GM12878 (cell line): ENCODE data around the gene AKAP13. TPM values are rescaled to one million over a fixed set of nuclear protein-coding genes. Genes with fewer than 3 reads are reported as not detected.

Experiments used
- ATAC-seq: fragments of 200-7000 bp; cut with Tn5 transposase; 3 replicates; pipeline ENCODE4 v1.9.1; 2020; ENCODE audit warnings: mild to moderate bottlenecking, moderate library complexity
- BruUV-seq: library from RNA; stranded (reverse); fragments of 400-500 nt; replicated peaks from 2 replicates; lab custom pipeline; 2021; lab: Mats Ljungman, UMichigan
- CTCF ChIA-PET: fragments of 300-600 bp; sonication (Branson Sonifier 250); formaldehyde crosslinking; extraction: SDS; loops from one replicate; lab custom pipeline; 2021; ENCODE audit warnings: inconsistent platforms; lab: Yijun Ruan, JAX
- POLR2A ChIA-PET: fragments of 350-600 bp; formaldehyde crosslinking; extraction: SDS; loops from one replicate; lab custom pipeline; 2021; ENCODE audit warnings: inconsistent platforms; lab: Charles Lee
- RAD21 ChIA-PET: fragments of 300-600 bp; sonication (Branson Sonifier 250); formaldehyde crosslinking; loops from one replicate; lab custom pipeline; 2023; ENCODE audit warnings: antibody characterized with exemption; ENCODE audit not compliant: unreplicated experiment; lab: Charles Lee
- SMC1A ChIA-PET: fragments of 300-600 bp; sonication (Branson Sonifier 250); formaldehyde crosslinking; loops from one replicate; lab custom pipeline; 2023; ENCODE audit not compliant: unreplicated experiment, uncharacterized antibody; lab: Charles Lee
- DNase-seq: peaks from one replicate; pipeline ENCODE4 v3.0.0-alpha.2; 2011; ENCODE audit warnings: low read depth, low spot score
- FAIRE-seq: peaks from 3 replicates; lab custom pipeline; 2011; peaks lifted over from hg19 to GRCh38; lab: Jason Lieb, UNC
- H2AFZ ChIP-seq: 2 replicates; pipeline ENCODE4 v1.6.0; 2011; ENCODE audit warnings: low read depth, low read length, control low read depth; ENCODE audit not compliant: control insufficient read depth
- H3K27ac ChIP-seq: 2 replicates; pipeline ENCODE4 v1.5.1; 2011; ENCODE audit warnings: control low read depth; ENCODE audit not compliant: control insufficient read depth, insufficient read depth
- H3K27me3 ChIP-seq, 2 experiments: replicated peaks in 1 of 2; 2 replicates each; pipeline versions ENCODE4 v1.6.0 to v1.6.1; 2011; ENCODE audit warnings: low read length in 1 of 2; ENCODE audit not compliant: control insufficient read depth in 2 of 2, insufficient read depth in 2 of 2
- H3K36me3 ChIP-seq, 2 experiments: 2 replicates each; pipeline ENCODE4 v1.5.1; 2011; ENCODE audit warnings: low read length in 1 of 2; ENCODE audit not compliant: control insufficient read depth in 2 of 2, insufficient read depth in 2 of 2
- H3K4me1 ChIP-seq: 2 replicates; pipeline ENCODE4 v1.6.1; 2011; ENCODE audit warnings: mild to moderate bottlenecking, low read length, moderate library complexity, mixed read lengths; ENCODE audit not compliant: control insufficient read depth, insufficient read depth
- H3K4me2 ChIP-seq: 2 replicates; pipeline ENCODE4 v1.6.0; 2011; ENCODE audit warnings: control low read depth; ENCODE audit not compliant: control insufficient read depth, insufficient read depth
- H3K4me3 ChIP-seq: fragments of 200-600 bp; sonication (generic); 2 replicates; pipeline ENCODE4 v1.5.1; 2016
- H3K79me2 ChIP-seq: 2 replicates; pipeline ENCODE4 v1.6.0; 2011; ENCODE audit warnings: low read length; ENCODE audit not compliant: control insufficient read depth, insufficient read depth
- H3K9ac ChIP-seq: 2 replicates; pipeline ENCODE4 v1.8.0; 2011; ENCODE audit warnings: low read length, control low read depth, mixed read lengths; ENCODE audit not compliant: control insufficient read depth, insufficient read depth
- H3K9me3 ChIP-seq: replicated peaks from 3 replicates; pipeline ENCODE4 v1.5.1; 2011; ENCODE audit warnings: mild to moderate bottlenecking, low read length; ENCODE audit not compliant: control insufficient read depth, insufficient read depth
- H4K20me1 ChIP-seq: 2 replicates; pipeline ENCODE4 v1.6.0; 2011; ENCODE audit not compliant: control insufficient read depth, insufficient read depth
- CHD2 ChIP-seq: IDR thresholded peaks from 2 replicates; pipeline ENCODE4 v1.6.1; 2011; ENCODE audit warnings: low read depth, low read length, improper control_type of control experiment, borderline replicate concordance
- CREM ChIP-seq: IDR thresholded peaks from 2 replicates; pipeline ENCODE4 v1.6.1; 2014; ENCODE audit warnings: antibody characterized with exemption, low read depth
- EP300 ChIP-seq, 2 experiments: fragments of 150-350 bp in 1 of 2; IDR thresholded peaks; 2 replicates each; pipeline ENCODE4 v1.6.1; 2011 to 2012; ENCODE audit warnings: low read depth in 2 of 2, low read length in 2 of 2, borderline replicate concordance in 1 of 2, improper control_type of control experiment in 1 of 2, inconsistent platforms in 1 of 2; ENCODE audit not compliant: control insufficient read depth in 1 of 2
- ETV6 ChIP-seq, 2 experiments: fragments of 450-650 bp in 1 of 2; IDR thresholded peaks in 1 of 2; conservative IDR thresholded peaks in 1 of 2; 2 replicates each; pipeline ENCODE4 v1.6.1; 2014; ENCODE audit warnings: antibody characterized with exemption in 1 of 2, borderline replicate concordance in 1 of 2, low read depth in 1 of 2, mild to moderate bottlenecking in 1 of 2, moderate library complexity in 1 of 2
- MTA3 ChIP-seq: IDR thresholded peaks from 2 replicates; pipeline ENCODE4 v1.6.1; 2012; ENCODE audit warnings: low read length, inconsistent platforms, borderline replicate concordance
- RUNX3 ChIP-seq: IDR thresholded peaks from 2 replicates; pipeline ENCODE4 v1.6.1; 2012; ENCODE audit warnings: low read length, inconsistent platforms
- WGBS: methylation state at CpG from one replicate; pipeline ENCODE4 v1.1.6; 2016; ENCODE audit warnings: low lambda C conversion rate; ENCODE audit not compliant: insufficient replicate concordance, insufficient coverage; ENCODE audit errors: missing lambda C conversion rate; 5-methylcytosine and 5-hydroxymethylcytosine counted together
- in situ Hi-C: fragments of 300-500 bp; cut with MboI; formaldehyde crosslinking; loops from 9 replicates; pipeline ENCODE4 v1.14.3; 2018; ENCODE audit warnings: mixed read lengths
- intact Hi-C: fragments of 100-400 bp; cut with micrococcal nuclease; formaldehyde crosslinking; loops from one replicate; pipeline ENCODE4 v1.14.2; 2022; ENCODE audit not compliant: unreplicated experiment
- polyA plus RNA-seq, 11 experiments: library from polyadenylated mRNA; depleted of rRNA in 4 of 11; unstranded in 6 of 11; stranded (reverse) in 5 of 11; fragments of >200 nt; fragmentation: Nextera tagmentation in 4 of 11; fragmentation: Illumina TruSeq in 1 of 11; extraction: Ambion mirVana in 4 of 11; extraction: Trizol in 1 of 11; gene quantifications; 1 replicate in 1 of 11; 2 replicates in 10 of 11; pipeline versions ENCODE4 v1.2.1 to v1.2.3, GENCODE V29; 2011 to 2016; ENCODE audit warnings: inconsistent platforms in 2 of 11, missing spikeins in 2 of 11, low read depth in 1 of 11
- total RNA-seq, 4 experiments: library from RNA; depleted of rRNA in 3 of 4; stranded (reverse); fragments of >200 nt in 3 of 4; fragmentation: Illumina TruSeq in 1 of 4; extraction: Trizol in 1 of 4; gene quantifications; 2 replicates each; pipeline versions ENCODE4 v1.2.1 to v1.2.3, GENCODE V29; 2013 to 2021
- TF ChIP-seq, protein P1 (sequence below): fragments of 450-650 bp; IDR thresholded peaks from 2 replicates; pipeline ENCODE4 v1.6.1; 2017; ENCODE audit warnings: mild to moderate bottlenecking, moderate library complexity
- TF ChIP-seq, protein P2 (sequence below): IDR thresholded peaks from 2 replicates; pipeline ENCODE4 v1.6.1; 2012; ENCODE audit warnings: low read length, inconsistent platforms
- TF ChIP-seq, protein P3 (sequence below): fragments of 450-650 bp; IDR thresholded peaks from 2 replicates; pipeline ENCODE4 v1.6.1; 2017; ENCODE audit warnings: mild to moderate bottlenecking, moderate library complexity

The AKAP13 gene
- total and polyA plus RNA-seq, 10 of the 15 experiments (the other 5 are each of a cell fraction or from before 2014, with no cell fraction given), result 14.4 to 74.9 (median 55.1) TPM

DNA sequence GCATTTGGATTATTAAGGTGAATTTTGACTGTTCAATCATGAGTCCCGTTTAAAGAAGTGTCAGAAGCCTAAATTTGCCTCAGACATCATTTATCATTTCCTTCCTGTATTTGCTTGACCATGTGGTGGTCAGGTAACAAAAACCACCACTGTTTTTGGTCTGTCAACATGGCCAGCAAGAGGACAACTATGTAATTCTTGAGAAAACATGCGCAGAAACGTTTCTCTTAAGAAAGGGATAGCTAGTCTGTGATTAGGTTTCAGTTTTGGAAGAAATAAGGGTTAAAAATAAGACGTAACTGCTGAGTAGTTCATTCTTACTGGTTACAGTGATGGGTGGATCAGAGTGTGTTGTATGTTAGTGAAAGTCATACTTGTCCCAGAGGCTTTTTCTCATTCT is 204.5 kb downstream of the AKAP13 start:
- Histone ChIP-seq H3K4me2 (peak overlapping the region; percentile 90), H3K4me1 (peaks cover 63% of the 10 kb centered on the region), H4K20me1 (no peaks in the 10 kb centered on the region), H3K27ac (peak overlapping the region; percentile 82), H3K9me3 (no peaks in the 10 kb centered on the region), H3K36me3 (peaks cover 6 to 29% of the 10 kb centered on the region in 2 experiments), H3K27me3 (no peaks in the 10 kb centered on the region), H3K4me3 (peak overlapping the region; percentile 22; the same call in 1 of the 2 replicates), H2AFZ (no peak overlapping the region), H3K9ac (no peak overlapping the region), H3K79me2 (peaks cover 30% of the 10 kb centered on the region)
- SMC1A ChIA-PET, result interaction anchor here (0.6 to 2.5 kb wide), 17 partner anchors 9 to 288 kb away, joined by 3 to 8 read pairs (median 3); no protein-coding TSS in a partner anchor
- 1% methylated on average over 4 of the region's 4 CpGs for WGBS
- intact Hi-C loops, result loop anchor here (1.0 to 5.0 kb wide), 4 partner anchors 96 to 288 kb away; no protein-coding TSS in a partner anchor
- RAD21 ChIA-PET, result interaction anchor here (1.1 to 2.1 kb wide), 6 partner anchors 40 to 109 kb away, joined by 3 to 8 read pairs (median 4); no protein-coding TSS in a partner anchor
- TF ChIP-seq CHD2, result no peak
- TF ChIP-seq EP300 (IDR thresholded peaks at IDR 0.05; ENCODE audit: borderline replicate concordance in 1 of 2, control insufficient read depth in 1 of 2, low read depth in 2 of 2, low read length in 2 of 2), result peak in 1 of 2 experiments; percentile 47; a peak in 1 of 4 replicates
- 0 out of 4 replicates have a peak, but pooled peaks of 1 of the 2 experiments have one; percentile 32 for TF ChIP-seq ETV6 (conservative IDR thresholded peaks at IDR 0.05 in 1 of 2, IDR thresholded peaks at IDR 0.05 in 1 of 2; ENCODE audit: borderline replicate concordance in 1 of 2, low read depth in 1 of 2)
- TF ChIP-seq, protein P1, sequence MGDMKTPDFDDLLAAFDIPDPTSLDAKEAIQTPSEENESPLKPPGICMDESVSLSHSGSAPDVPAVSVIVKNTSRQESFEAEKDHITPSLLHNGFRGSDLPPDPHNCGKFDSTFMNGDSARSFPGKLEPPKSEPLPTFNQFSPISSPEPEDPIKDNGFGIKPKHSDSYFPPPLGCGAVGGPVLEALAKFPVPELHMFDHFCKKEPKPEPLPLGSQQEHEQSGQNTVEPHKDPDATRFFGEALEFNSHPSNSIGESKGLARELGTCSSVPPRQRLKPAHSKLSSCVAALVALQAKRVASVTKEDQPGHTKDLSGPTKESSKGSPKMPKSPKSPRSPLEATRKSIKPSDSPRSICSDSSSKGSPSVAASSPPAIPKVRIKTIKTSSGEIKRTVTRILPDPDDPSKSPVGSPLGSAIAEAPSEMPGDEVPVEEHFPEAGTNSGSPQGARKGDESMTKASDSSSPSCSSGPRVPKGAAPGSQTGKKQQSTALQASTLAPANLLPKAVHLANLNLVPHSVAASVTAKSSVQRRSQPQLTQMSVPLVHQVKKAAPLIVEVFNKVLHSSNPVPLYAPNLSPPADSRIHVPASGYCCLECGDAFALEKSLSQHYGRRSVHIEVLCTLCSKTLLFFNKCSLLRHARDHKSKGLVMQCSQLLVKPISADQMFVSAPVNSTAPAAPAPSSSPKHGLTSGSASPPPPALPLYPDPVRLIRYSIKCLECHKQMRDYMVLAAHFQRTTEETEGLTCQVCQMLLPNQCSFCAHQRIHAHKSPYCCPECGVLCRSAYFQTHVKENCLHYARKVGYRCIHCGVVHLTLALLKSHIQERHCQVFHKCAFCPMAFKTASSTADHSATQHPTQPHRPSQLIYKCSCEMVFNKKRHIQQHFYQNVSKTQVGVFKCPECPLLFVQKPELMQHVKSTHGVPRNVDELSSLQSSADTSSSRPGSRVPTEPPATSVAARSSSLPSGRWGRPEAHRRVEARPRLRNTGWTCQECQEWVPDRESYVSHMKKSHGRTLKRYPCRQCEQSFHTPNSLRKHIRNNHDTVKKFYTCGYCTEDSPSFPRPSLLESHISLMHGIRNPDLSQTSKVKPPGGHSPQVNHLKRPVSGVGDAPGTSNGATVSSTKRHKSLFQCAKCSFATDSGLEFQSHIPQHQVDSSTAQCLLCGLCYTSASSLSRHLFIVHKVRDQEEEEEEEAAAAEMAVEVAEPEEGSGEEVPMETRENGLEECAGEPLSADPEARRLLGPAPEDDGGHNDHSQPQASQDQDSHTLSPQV, result 0 out of 2 replicates have a peak, but pooled peaks have one; percentile 55
- TF ChIP-seq CREM, result peak; percentile 35; the same call in 1 of the 2 replicates
- TF ChIP-seq, protein P2, sequence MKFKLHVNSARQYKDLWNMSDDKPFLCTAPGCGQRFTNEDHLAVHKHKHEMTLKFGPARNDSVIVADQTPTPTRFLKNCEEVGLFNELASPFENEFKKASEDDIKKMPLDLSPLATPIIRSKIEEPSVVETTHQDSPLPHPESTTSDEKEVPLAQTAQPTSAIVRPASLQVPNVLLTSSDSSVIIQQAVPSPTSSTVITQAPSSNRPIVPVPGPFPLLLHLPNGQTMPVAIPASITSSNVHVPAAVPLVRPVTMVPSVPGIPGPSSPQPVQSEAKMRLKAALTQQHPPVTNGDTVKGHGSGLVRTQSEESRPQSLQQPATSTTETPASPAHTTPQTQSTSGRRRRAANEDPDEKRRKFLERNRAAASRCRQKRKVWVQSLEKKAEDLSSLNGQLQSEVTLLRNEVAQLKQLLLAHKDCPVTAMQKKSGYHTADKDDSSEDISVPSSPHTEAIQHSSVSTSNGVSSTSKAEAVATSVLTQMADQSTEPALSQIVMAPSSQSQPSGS, result 0 out of 2 replicates have a peak, but pooled peaks have one; percentile 27
- TF ChIP-seq MTA3, result no peak
- TF ChIP-seq RUNX3, result peak; percentile 72; the same call in 1 of the 2 replicates
- TF ChIP-seq, protein P3, sequence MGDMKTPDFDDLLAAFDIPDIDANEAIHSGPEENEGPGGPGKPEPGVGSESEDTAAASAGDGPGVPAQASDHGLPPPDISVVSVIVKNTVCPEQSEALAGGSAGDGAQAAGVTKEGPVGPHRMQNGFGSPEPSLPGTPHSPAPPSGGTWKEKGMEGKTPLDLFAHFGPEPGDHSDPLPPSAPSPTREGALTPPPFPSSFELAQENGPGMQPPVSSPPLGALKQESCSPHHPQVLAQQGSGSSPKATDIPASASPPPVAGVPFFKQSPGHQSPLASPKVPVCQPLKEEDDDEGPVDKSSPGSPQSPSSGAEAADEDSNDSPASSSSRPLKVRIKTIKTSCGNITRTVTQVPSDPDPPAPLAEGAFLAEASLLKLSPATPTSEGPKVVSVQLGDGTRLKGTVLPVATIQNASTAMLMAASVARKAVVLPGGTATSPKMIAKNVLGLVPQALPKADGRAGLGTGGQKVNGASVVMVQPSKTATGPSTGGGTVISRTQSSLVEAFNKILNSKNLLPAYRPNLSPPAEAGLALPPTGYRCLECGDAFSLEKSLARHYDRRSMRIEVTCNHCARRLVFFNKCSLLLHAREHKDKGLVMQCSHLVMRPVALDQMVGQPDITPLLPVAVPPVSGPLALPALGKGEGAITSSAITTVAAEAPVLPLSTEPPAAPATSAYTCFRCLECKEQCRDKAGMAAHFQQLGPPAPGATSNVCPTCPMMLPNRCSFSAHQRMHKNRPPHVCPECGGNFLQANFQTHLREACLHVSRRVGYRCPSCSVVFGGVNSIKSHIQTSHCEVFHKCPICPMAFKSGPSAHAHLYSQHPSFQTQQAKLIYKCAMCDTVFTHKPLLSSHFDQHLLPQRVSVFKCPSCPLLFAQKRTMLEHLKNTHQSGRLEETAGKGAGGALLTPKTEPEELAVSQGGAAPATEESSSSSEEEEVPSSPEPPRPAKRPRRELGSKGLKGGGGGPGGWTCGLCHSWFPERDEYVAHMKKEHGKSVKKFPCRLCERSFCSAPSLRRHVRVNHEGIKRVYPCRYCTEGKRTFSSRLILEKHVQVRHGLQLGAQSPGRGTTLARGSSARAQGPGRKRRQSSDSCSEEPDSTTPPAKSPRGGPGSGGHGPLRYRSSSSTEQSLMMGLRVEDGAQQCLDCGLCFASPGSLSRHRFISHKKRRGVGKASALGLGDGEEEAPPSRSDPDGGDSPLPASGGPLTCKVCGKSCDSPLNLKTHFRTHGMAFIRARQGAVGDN, result 0 out of 2 replicates have a peak, but pooled peaks have one; percentile 44
- CTCF ChIA-PET, result interaction anchor here (1.4 to 2.1 kb wide), 3 partner anchors 9 to 80 kb away, joined by 3 to 5 read pairs (median 3); no protein-coding TSS in a partner anchor
- DNase-seq, result peak; percentile 30
- in situ Hi-C loops, result no loop called here
- no peak for FAIRE-seq
- POLR2A ChIA-PET, result interaction anchor here (0.6 to 2.1 kb wide), 6 partner anchors 8 to 146 kb away, joined by 3 to 5 read pairs (median 4); no protein-coding TSS in a partner anchor
- BruUV-seq, result no TSS peak
- ATAC-seq, result peak; percentile 46
